KBM-7 (cell line): ENCODE results near the gene KCNA4.
"Not testable (repeated sequence)": the region's sequence is repeated elsewhere in the genome, so short reads cannot be mapped to it uniquely, and the experiment has no call there.

Experiments
- DNase-seq: peaks from one replicate; pipeline ENCODE4 v3.0.0-alpha.2; 2015
- in situ Hi-C: fragments of 300-500 bp; cut with MboI; formaldehyde crosslinking; loops from 2 replicates; pipeline ENCODE4 v1.14.3; 2020; ENCODE audit warnings: low sequenced_read_pairs, low pct_unique_long_range_greater_than_20kb, mixed read lengths

The KCNA4 gene

DNA sequence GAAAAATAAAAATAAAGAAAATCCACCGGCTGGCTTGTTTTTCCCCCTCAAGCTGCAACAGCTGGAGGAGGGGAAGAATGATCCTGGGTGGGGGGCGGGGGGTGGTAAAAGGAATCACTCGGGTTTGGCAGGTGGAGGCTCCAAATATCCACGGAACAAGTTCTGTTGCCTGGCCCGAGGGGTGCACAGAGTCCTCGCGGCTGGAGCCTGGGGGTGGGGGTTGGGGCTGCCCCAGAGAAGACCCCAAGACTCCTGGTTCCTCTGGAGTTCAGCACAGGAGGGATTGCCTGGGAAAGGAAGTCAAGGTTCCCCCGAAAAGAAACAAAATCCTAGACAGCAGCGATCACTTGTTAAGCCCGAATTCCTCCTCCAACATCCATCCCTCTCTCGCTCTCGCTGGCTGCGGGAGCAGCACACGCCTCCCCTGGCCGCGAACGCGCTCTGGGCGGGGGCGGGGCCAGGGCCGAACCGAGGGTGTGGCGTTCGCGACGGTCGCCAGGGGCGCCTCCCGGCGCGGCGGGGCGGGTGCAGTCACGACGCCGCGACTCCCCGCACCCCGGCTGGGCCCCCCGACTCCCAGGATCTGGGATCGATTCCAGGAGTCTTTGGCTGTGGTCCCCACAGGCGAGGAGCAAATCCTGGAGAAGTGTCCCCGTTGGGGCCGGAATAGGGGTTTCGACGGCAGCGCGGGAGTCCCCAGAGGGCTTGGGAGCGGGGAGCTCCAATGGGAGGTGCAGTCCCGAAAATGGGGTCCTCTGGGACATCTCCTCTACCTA, at the start of gene KCNA4:
TSS of gene KCNA4 (minus strand) at position 443 of the 776 bp plus-strand sequence. CDS start 4,352 bp downstream, outside the sequence.
- in situ Hi-C loops, result no loop called here

DNA sequence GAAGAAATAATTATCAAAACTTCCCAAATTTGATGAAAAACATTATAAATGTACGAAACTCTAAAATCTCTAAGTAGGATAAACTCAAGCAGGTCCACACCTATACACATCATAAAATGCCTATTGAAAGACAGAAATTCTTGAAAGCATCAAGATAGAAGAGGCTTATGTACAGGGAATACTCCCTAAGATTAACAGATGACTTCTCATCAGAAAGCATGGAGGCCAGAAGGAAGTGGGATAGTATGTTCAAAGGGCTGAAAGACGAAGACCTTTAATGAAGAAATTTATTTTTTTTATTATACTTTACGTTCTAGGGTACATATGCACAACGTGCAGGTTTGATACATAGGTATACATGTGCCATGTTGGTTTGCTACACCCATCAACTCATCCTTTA, 45.3 kb upstream of the KCNA4 start:
- in situ Hi-C loops, result no loop called here
- no peak for DNase-seq

More for the DNA sequence above, at the start of gene KCNA4:
- DNase-seq, result no peak

DNA sequence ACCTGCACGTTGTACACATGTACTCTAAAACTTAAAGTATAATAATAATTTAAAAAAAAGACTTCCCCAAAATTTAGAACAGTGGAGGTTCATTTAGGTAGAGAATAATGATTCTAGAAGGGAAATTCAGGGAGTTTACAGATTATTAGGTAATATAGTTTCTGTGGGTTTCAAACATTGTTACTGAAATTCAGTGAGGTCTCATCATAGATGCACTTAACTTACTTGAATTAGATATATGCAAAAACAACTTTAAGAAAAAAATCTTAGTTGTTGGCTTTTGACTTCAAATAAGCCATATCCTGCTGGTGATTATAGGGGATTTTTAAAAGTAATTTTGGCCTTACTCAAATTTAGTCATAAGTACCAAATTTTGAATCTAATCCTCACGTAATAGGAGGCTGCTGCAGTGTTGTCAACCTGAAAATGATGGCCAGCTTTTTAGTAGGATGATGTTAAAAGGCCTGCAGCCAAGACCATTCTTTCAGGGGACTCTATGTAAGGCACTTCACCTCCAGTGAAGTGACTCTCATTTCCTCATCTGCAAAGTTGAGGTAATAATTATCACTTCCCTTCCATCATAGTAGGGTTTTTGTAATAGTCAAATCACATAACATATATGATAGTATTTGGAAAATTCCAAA, 42.5 kb upstream of the KCNA4 start:
- in situ Hi-C loops, result no loop called here
- DNase-seq, result no peak

DNA sequence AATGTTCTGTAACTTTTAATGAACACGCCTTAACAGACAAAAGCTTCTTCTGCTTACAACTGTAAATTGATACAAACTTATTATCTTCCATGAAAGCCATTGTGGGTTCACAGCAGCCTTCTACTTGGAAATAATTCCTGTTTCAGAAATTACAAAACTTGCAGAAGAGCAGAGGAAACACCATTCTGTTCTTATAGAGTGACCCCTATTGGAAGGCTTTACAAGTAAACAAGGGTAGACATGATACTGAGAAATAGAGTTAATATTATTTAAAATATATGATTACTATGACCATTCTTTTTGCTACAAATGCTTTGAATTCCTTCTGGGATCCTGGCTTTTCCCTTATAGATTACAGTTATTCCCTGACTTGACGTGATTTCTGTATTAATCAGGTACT, 32.4 kb upstream of the KCNA4 start:
- no peak for DNase-seq
- in situ Hi-C loops, result no loop called here

DNA sequence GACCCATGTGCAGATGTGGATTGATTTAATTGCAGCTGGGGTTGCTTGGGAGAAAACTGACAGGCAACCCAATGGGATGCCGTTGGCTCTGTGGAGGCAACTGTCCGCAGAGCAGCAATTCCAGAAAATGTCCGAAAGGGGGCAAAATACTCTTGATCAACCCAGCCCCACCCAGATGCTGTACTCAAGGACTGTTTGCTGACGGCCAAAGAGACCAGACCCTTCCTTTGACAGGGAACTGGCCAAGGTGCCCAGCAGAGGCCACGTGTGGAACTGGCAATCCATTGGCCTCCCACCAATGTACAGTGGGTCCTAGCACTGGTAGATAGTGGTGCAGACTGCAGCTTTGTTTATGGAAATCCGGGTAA, 29.7 kb upstream of the KCNA4 start:
- in situ Hi-C loops, result no loop called here
- DNase-seq, result no peak

DNA sequence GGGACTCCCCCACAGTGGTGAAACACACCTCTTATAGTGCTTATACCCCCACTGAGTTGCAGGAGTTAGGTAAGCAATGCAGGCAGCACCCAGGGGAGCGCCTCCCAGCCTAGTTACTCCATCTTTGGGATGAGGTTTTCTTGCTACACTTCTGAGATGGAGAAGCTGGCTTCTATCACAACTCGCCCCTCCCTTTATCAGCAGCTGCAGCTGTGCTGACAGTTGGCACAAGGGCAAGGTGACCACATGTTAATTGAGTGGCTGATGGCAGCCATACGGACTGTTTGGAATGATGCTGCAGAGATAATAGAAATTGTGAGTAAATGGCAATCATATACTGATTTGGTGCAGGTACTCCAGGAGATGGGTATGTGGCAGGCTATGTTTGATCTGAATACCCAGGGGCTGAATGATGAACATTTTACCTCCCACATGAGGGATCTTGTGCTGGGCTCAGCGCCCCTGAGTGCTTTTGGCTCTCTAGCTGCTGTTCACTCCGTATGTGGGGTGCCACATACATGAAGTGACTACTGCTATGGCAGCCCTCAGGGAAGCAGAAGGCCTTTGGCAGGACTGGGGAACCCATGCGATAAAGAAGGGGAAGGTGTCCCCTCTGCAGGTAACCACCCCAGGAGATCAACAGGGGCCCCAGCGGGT, 29.2 kb upstream of the KCNA4 start:
- DNase-seq, result no peak
- in situ Hi-C loops, result no loop called here

DNA sequence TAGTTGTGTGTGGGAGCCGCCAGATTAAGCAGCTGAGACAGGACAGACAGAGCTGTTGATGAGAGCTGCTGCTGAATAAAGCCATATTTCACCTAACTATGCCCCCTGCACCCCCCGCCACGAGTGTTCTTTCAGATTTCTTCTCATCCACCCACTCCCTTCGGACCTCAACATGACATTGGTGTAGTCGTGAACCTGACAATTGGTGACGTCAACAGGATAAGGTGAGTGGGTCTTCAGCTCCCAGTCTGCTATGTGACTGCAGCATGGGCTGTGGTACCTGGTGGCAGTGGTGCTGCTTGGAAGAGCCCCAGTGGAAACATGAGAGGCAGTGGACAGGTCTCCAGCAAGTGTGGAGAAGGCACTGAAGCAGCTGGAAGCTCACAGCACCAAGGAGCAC, 28.3 kb upstream of the KCNA4 start:
- DNase-seq, result no peak
- in situ Hi-C loops, result no loop called here

DNA sequence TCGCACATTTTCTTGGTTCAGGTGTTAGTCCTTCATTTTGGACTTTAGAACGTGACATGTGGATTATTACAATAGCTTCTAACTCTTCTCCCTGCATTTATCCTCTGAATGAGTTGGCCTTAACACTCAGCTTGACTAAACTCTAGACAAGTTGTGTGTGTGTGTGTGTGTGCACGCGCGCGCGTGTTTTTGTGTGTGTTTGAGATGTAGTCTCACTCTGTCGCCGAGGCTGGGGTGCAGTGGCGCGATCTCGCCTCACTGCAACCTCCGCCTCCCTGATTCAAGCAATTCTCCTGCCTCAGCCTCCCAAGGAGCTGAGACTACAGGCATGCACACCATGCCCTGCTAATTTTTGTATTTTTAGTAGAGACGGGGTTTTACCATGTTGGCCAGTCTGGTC, 24.3 kb upstream of the KCNA4 start:
- DNase-seq, result no peak
- in situ Hi-C loops, result no loop called here

DNA sequence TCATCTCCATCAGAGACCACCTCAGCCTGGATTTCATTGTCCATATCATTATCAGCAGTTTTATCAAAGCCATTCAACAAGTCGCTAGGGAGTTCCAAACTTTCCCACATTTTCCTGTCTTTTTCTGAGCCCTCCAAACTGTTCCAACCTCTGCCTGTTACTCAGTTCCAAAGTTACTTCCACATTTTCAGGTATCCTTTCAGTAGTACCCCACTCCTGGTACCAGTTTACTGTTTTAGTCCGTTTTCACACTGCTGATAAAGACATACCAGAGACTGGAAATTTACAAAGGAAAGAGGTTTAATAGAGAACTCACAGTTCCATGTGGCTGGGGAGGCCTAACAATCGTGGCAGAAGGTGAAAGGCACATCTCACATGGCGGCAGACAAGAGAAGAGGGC, 17.9 kb upstream of the KCNA4 start:
- DNase-seq, in situ Hi-C loops: not testable (repeated sequence)

DNA sequence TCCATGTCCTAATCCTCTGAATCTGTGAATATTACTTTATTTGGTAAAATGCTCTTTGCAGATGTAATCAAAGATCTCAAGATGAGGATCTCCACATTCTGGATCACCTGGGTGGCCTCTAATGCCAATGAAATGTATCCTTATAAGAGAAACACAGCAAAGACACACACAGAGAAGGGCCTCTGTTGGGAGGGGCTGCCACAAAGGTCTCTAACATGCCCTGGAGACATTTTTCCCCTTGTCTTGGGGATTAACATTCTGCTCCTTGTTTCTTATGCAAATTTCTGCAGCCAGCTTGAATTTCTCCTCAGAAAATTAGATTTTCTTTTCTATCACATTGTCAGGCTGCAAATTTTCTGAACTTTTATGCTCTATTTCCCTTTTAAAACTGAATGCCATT, 17.3 kb upstream of the KCNA4 start:
- in situ Hi-C loops, DNase-seq: not testable (repeated sequence)

DNA sequence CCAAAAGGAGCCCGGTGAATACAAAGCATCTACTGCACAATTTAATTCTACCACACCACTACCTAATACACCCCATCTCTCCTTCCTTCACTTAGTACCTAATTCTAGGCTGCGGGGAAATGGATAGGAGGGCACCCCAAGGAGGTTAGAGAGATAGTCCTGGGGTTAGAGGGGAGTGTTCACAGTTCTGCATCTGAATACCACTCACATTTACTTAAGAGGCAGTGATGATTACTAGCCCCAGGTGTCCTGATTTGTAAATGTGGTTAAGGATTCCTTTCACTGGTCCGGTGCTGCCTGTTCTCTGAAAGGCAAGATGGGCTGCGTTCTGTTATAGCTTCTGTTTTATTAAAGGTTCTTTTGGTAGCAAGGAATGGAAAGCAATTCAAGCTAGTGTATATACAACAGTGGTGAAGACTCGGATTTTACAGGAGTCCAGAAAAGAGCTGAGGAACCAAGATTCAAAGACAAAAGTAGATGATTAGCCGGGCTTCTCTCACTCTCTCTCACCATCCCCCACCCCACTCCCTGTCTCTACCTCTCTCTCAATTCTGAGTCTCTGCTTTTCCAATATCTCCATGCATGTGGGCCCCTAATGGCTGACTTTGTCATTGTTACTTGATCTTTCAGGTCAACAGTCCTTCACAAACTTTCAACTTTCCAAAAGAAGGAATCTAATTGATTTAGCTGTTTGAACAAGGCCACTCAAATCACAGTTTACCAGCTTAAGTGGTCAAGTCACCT, 8.7 kb upstream of the KCNA4 start:
- in situ Hi-C loops, result no loop called here
- DNase-seq, result no peak

DNA sequence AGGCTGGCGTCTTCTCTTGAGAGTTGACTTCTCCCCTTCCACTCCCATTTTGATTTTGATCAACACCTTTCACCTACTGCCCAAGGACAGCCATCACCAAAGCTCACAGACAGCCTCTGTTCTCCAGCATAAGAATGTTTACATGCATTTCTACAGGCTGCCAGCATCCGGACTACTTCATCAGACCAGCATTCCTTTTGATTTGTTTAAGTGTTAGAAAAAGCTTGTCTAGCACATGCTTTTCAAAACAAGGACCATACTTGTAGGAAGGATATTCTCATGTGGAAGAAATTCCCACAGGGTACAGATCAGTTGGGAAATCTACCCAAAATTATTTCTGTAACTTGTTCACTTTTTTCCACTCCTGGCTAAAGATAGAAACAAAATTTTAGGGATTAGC, 6.2 kb upstream of the KCNA4 start:
- no peak for DNase-seq
- in situ Hi-C loops, result no loop called here

DNA sequence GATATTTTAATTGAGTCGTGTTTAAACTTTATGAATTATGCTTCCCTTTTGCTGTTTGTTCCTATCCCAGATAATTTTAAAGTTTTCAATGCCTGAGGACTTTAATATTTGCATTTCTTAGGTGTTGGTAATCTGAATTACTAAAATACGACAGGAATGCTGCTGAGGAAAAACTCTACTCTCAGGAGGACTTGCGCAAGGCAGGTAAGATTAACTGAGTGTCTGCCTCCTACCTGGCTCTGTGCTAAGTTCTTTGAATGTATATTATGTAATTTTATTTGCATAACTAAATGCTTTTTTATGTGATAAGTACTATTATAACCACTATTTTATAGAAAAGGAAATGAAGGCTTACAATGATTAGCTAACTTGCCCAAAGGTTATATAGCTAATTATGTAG, 2.7 kb upstream of the KCNA4 start:
- in situ Hi-C loops, result no loop called here
- no peak for DNase-seq

DNA sequence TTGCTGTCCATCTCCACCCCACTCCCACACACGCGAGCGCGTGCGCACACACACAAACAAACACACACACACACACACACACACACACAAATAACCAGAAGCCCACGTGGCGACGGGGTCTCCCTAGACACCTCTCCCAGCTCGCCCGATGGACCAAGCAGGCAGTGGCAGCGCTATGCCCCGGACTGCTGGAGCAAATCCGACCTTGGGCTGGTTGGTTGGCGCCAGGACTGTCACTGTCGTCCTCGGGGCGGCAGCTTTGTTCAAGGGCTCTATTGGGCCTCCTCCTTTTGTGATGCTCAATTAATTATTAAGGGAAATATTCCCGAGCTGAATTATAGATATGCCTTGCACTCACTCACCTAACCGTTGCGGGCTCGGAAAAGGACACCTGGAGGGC, 1.7 kb upstream of the KCNA4 start:
- no peak for DNase-seq
- in situ Hi-C loops, result no loop called here

DNA sequence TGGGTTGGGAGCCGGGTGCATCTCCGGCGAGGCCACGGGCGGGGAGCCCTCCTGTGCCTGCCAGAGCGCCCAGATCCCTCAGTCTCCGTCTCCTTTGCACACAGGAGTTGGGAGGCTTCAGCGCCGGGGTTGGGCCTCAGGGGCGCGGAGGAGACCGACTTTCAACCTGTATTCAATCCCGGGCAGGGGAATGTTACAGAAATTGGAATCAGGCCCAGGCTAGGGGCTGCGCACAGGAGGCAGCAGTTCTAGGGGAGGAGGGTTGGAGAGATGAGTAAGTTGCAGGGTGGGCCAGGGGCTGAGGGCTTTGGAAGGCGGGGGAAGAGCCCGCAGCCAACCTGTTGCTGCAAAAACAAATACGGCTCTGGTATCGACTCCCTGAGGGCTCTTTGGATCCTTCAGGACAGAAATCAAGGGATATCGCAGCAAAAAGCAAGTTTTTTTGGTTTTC, 640 bp upstream of the KCNA4 start:
- in situ Hi-C loops, result no loop called here
- DNase-seq, result no peak

DNA sequence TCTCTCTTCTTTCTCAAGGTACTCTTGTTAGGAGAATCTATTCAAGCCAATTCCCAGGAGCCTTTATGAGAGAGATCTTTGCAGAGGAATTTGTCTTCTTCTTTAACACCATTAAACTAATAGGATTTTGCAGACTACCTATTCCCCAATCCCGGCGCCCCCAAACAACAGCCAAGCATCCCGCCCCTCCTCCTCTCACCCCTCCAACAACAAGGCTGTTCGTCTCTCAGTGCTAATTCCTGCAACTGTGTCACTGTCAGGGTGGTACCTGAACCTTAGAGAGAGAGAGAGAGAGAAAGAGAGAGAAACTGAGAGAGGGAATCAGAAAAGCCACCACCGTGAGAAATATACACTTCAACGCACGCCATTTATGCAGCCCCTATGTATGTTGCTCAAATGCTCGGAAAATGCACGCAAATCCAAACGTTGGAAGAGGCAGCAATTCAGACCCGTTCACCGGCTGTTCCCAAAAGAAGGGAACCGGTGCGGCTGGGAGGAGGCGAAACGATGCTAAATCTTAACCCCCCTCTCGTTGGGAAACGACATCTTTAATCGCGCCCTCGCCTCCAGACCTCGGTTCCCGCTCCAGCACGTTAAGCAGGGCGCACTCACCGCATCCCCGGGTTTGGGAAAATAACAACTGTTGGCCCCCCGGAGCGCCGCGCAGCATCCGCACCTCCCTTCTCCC, 961 bp downstream of the KCNA4 start:
- DNase-seq, result no peak
- in situ Hi-C loops, result no loop called here

DNA sequence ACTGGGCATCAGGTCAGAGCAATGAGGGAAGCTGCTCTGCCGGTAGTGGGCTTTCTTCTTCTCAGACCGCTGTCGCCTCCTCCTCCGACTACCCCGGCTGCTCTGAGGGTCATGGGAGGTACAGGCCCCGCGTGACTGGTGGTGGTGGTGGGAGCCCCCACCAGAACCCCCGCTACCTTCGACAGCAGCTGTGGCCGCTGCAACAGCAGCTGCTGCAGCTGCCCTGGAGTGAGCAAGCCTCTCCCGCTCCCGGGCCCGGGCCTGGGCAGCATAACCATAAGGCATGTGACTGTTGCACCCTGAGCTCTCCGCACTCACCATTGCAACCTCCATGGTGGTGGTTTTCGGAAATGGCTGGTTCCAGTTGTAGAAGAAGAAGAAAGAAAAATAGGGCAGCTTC, 4.5 kb downstream of the KCNA4 start:
- in situ Hi-C loops, result no loop called here
- DNase-seq, result no peak

DNA sequence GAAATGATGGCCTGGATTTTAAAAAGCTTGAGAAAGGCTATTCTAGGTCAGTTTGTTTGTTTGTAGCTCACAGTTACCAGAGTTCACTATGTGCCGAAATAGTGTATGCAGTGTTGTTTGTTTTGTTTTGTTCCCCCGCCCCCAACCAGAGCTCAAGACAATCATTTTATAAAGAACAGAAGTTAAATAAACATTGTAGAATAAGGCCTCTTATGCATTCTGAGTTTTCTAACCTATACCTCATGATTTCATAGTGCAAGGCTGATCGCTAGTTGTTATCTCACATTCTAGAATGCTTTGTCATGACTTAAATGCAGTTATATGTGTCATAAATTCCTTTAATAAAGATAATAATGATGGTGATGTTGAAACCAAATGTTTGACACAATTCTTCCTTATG, 7.8 kb downstream of the KCNA4 start:
- DNase-seq, result no peak
- in situ Hi-C loops, result no loop called here

DNA sequence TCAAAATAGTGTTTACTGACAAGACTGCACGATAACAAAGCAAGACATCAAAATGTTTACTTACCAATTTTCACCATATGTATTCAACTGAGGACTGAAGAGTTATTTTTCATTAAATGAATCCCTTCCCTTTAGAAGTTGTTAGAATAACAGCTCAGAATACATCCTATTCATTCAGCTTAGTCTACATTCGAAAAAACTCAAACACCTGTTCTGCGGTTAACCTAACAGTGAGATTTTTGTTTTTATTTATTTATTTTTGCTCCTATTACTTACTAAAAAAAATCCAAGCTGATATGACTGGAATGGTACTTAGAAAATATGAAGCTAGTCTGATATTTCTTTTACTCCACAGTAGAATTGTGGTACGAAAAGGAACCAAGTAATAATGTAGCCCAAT, 10.0 kb downstream of the KCNA4 start:
- DNase-seq, result no peak
- in situ Hi-C loops, result no loop called here
